ENCODE results near the gene BAZ2B. TPM values are rescaled to one million over a fixed set of nuclear protein-coding genes. Genes with fewer than 3 reads are reported as not detected.

The BAZ2B gene
- total and polyA plus RNA-seq, 2 of the 13 experiments (the other 11 are each of a cell fraction or from before 2014, with no cell fraction given) = 14.0 to 15.1 TPM

GRCh38 chr2:159381574-159381973 is 234.8 kb downstream of the BAZ2B start (continued):
- no peak for TF ChIP-seq SKIL (CRISPR knock-in tag; IDR thresholded peaks at IDR 0.05; ENCODE audit: borderline replicate concordance)
- TF ChIP-seq ARID5B (CRISPR knock-in tag; IDR thresholded peaks at IDR 0.05) = peak; percentile 41
- TF ChIP-seq RFX1 (IDR thresholded peaks at IDR 0.05) = no peak
- TF ChIP-seq ZBTB21 (CRISPR knock-in tag; IDR thresholded peaks at IDR 0.05) = no peak
- no peak for TF ChIP-seq ZIK1 (CRISPR knock-in tag; IDR thresholded peaks at IDR 0.05; ENCODE audit: borderline replicate concordance, low read depth)
- no peak for TF ChIP-seq GATA4 (IDR thresholded peaks at IDR 0.05; ENCODE audit: borderline replicate concordance, low read depth)
- TF ChIP-seq NFE2L2 (IDR thresholded peaks at IDR 0.05; ENCODE audit: low read length) = no peak
- no peak; the same call in 1 of the 2 replicates for TF ChIP-seq ETV5 (CRISPR knock-in tag; IDR thresholded peaks at IDR 0.05; ENCODE audit: borderline replicate concordance)
- no peak for TF ChIP-seq ZNF224 (CRISPR knock-in tag; IDR thresholded peaks at IDR 0.05)
- no peak for TF ChIP-seq ZBTB44 (CRISPR knock-in tag; IDR thresholded peaks at IDR 0.05)
- no peak for TF ChIP-seq ETS1 (CRISPR knock-in tag; IDR thresholded peaks at IDR 0.05)
- no peak for TF ChIP-seq ATF2 (CRISPR knock-in tag; IDR thresholded peaks at IDR 0.05)
- TF ChIP-seq TSC22D2 (CRISPR knock-in tag; IDR thresholded peaks at IDR 0.05; ENCODE audit: borderline replicate concordance) = no peak
- no peak for TF ChIP-seq NBN (conservative IDR thresholded peaks at IDR 0.05)
- TF ChIP-seq PHF8 (CRISPR knock-in tag; IDR thresholded peaks at IDR 0.05) = no peak
- no peak for TF ChIP-seq ZMAT5 (CRISPR knock-in tag; IDR thresholded peaks at IDR 0.05; ENCODE audit: borderline replicate concordance, low read depth)
- peak; percentile 59; the same call in 1 of the 2 replicates for TF ChIP-seq POGZ (CRISPR knock-in tag; IDR thresholded peaks at IDR 0.05)
- TF ChIP-seq MIER2 (CRISPR knock-in tag; IDR thresholded peaks at IDR 0.05) = no peak
- TF ChIP-seq ZNF292 (CRISPR knock-in tag; IDR thresholded peaks at IDR 0.05; ENCODE audit: borderline replicate concordance, low read depth) = no peak
- no peak for TF ChIP-seq DPF2 (CRISPR knock-in tag; IDR thresholded peaks at IDR 0.05; ENCODE audit: borderline replicate concordance, low read depth)
- TF ChIP-seq SIX1 (CRISPR knock-in tag; IDR thresholded peaks at IDR 0.05; ENCODE audit: borderline replicate concordance) = peak; percentile 7; the same call in 1 of the 2 replicates
